GM19099 (cell line): Measurements from ENCODE around the gene CIROP.

Experiments
- POLR2A ChIP-seq: IDR thresholded peaks from 3 replicates; pipeline ENCODE4 v1.6.1; 2011; ENCODE audit warnings: low read depth; ENCODE audit not compliant: insufficient read length; ENCODE audit errors: extremely low read depth

Gene CIROP

GRCh38 chr14:23093104-23093503 lies 11.7 kb downstream of the CIROP start:
- TF ChIP-seq POLR2A = no peak

GRCh38 chr14:23091294-23092225 lies 13.2 kb downstream of the CIROP start:
- no peak for TF ChIP-seq POLR2A

- TF ChIP-seq POLR2A = no peak
Observed at GRCh38 chr14:23090254-23090636, 14.5 kb downstream of the CIROP start.

GRCh38 chr14:23089498-23090253 lies 15.1 kb downstream of the CIROP start:
- TF ChIP-seq POLR2A = no peak

GRCh38 chr14:23086565-23086964 lies 18.2 kb downstream of the CIROP start:
- TF ChIP-seq POLR2A = no peak

GRCh38 chr14:23085458-23085857 lies 19.3 kb downstream of the CIROP start:
- TF ChIP-seq POLR2A = no peak

GRCh38 chr14:23080474-23080873 lies 24.3 kb downstream of the CIROP start:
- no peak for TF ChIP-seq POLR2A

- no peak for TF ChIP-seq POLR2A
Observed at GRCh38 chr14:23079716-23080115, 25.1 kb downstream of the CIROP start.

- no peak for TF ChIP-seq POLR2A
Observed at GRCh38 chr14:23078692-23079116, 26.1 kb downstream of the CIROP start.

- TF ChIP-seq POLR2A = no peak
Observed at GRCh38 chr14:23077962-23078361, 26.8 kb downstream of the CIROP start.

GRCh38 chr14:23076785-23077408 lies 27.9 kb downstream of the CIROP start:
- TF ChIP-seq POLR2A = no peak

GRCh38 chr14:23074906-23075305 lies 29.9 kb downstream of the CIROP start:
- TF ChIP-seq POLR2A = no peak

- TF ChIP-seq POLR2A = no peak
Observed at GRCh38 chr14:23071921-23072539, 32.8 kb downstream of the CIROP start.

- peak; percentile 84 for TF ChIP-seq POLR2A
Observed at GRCh38 chr14:23071244-23071920, 33.4 kb downstream of the CIROP start.
